TTC549 (cell line): ENCODE measurements around the gene ATF5.

Experiments
- FAIRE-seq: peaks from 2 replicates; lab custom pipeline; 2012; peaks lifted over from hg19 to GRCh38; lab: Jason Lieb, UNC

ATF5 gene, protein sequence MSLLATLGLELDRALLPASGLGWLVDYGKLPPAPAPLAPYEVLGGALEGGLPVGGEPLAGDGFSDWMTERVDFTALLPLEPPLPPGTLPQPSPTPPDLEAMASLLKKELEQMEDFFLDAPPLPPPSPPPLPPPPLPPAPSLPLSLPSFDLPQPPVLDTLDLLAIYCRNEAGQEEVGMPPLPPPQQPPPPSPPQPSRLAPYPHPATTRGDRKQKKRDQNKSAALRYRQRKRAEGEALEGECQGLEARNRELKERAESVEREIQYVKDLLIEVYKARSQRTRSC

DNA sequence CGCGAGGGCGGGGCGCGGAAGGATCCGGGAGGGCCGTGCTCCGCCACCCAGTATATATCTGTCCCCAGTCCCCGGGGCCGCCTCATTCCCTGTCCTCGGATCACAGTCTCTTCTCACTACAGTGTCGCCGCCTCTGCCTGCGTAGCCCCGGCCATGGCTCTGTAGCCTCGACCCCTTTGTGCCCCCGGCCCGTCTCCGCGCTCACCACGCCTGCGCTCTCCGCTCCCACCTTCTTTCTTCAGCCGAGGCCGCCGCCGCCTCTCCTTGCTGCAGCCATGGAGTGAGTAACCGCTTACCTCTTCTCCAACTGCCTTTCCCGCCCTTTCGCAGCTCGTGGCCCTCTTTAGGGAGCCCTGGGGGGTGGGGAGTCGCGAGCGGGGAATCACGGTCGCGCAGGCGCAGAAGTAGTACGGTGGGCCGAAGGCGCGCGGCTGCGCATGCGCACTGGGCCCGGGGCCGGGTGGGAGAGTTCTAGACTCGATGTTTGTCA is at the start of gene ATF5, which contains the start of gene NUP62:
Gene ATF5 (plus strand): TSS at position 85 of the 490 bp plus-strand sequence. CDS start 1,646 bp downstream, outside the sequence.
Gene NUP62 (minus strand): TSS at position 384 of the 490 bp plus-strand sequence. CDS start 19,697 bp downstream, outside the sequence.
- no peak for FAIRE-seq

DNA sequence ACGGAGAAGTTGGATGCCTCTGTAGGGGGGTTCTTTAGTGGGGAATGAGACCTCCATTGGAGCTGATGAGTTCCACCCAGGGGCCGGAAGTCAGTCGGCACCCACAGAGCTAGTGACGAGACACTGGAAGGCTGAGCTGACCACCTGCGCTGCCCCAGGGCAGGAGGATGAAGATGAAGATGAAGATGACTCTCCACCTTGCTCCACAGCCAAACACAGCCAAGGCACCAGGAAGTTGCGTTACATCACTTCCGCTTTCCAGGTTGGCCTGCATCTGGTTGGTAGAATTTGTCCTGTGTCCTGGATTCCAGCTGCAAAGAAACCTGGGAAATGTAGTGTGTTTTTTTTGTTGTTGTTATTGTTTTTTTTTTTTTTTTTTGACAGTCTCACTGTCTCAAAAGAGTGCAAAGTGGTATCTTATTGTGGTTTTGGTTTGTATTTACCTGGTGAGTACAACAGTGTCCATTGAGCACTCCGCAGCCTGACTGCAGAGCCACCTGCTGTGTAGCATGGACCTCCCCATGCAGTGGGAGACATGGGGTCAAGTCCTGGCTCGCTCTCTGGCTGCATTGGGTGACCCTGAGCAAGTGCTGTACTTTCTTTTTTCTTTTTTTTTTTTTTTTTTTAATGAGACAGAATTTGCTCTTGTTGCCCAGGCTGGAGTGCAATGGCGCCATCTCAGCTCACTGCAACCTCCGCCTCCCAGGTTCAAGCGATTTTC is 49.6 kb upstream of the ATF5 start:
- FAIRE-seq = no peak

DNA sequence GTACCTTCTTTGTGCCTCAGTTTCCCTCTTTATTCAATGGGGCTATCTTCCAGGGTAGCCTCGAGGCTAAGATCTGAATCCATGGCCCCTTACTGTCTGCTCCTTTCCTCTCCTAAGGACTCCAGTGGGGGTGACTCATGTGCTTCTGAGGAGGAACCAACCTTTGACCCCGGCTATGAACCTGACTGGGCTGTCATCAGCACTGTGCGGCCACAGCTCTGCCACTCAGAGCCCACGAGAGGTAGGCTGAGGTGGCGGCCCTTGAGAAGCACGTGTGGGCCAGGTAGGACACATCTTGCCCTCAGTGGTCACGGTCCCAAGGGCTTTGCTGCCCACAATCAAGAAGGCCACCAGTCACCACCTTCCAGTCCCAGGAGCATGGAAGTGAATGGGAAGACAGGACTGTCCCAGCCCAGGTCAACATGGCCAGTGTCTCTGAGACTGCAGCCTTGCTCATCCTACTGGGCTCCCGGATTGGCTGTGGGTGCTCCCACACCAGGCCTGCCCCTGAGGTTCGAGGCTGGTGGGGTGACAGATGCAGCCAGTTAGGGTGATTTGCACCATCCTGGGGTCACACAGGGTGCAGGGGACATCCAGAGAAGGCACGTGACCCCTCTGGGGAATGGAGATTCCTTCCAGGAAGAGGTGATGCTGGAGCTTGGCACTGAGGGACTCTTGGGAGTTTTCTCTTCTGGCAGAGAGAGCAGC is 48.7 kb upstream of the ATF5 start:
- FAIRE-seq = no peak

DNA sequence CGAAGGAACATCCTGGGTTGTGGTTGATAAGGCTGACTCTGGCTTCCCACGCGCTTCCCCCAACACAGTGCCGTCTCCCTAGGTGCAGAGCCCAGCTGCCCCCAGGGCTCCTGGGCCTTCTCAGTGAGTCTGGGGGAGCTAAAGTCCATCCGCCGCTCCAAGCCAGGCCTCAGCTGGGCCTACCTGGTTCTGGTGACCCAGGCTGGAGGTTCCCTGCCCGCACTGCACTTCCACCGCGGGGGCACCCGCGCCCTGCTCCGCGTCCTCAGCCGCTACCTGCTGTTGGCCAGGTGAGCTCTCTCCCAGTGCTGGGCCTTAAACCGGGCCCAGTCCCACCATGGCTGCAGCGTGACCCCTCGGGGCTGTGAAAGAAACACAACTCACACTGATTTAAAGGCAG is 47.8 kb upstream of the ATF5 start:
- no peak for FAIRE-seq

DNA sequence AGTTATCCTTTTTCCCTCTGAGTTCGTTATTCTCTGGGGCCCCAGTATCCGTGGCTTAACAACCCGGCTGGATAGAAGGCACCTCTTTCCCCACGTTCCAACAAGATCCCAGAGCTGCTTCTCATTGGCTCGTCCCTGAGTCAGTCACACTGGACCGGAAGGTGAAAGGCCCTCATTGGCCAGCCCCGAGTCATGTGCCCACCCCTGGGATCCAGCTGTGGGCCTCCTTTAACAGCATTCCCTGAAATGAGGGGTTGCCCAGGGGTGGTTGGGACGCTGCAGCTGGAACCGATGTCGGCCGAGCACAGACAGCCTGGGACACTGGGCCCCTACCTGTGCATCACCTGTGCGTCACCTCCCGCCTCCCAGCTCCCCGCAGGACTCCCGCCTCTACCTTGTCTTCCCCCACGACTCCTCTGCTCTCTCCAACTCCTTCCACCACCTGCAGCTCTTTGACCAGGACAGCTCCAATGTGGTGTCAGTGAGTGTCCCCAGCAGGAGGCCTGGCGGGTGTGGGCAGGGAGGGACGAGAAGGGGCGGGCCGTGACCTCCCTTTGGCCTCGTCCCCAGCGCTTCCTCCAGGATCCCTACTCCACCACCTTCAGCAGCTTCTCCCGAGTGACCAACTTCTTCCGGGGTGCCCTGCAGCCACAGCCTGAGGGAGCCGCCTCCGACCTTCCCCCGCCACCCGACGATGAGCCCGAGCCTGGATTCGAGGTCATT is 47.2 kb upstream of the ATF5 start:
- FAIRE-seq = no peak

DNA sequence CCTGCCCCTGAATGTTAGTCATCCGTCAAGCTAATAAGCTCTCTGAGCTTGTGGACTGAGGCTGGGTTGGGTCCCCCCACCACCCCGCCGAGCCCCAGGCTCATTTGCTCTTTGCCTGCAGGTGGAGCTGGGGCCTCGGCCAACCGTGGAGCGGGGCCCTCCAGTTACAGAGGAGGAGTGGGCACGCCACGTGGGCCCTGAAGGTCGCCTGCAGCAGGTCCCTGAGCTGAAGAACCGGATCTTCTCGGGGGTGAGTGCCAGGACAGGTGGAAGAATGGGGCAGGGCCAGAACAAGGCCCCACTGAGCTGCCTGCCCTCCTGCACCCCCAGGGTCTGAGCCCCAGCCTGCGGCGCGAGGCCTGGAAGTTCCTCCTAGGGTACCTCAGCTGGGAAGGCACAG is 46.4 kb upstream of the ATF5 start:
- no peak for FAIRE-seq

DNA sequence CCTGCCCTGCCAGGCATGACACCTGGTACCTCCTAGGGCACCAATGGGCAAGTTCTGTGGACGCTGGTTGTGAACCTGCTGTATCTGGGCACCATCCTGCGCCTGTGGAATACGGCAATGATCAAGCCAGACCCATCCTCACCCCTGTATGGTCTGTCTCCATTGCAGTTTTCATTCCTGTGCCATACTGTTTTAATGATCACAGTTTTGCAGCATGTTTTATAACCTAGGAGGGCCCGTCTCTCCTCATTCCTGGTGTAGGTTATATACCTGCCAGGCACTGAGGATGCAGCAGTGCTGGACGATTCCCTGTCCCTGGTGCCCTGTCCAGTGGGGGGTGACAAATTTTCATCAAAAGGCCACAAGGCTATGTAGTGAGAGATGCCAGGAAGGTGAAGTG is 45.9 kb upstream of the ATF5 start:
- no peak for FAIRE-seq

DNA sequence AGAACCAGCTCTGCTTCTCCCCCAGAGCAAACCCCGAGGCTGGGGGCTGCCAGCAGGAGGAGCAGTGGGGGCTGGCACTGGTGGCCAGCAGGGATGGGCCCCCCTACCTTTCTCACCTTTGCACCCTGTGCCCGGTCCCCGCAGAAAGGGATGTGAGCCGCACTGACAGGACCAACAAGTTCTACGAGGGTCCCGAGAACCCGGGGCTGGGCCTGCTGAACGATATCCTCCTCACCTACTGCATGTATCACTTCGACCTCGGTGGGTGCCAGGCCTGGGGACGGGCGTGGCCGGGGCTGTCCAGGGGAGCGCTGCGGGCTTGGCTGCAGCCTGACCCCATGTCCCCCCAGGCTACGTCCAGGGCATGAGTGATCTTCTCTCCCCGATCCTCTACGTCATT is 44.9 kb upstream of the ATF5 start:
- FAIRE-seq = no peak

DNA sequence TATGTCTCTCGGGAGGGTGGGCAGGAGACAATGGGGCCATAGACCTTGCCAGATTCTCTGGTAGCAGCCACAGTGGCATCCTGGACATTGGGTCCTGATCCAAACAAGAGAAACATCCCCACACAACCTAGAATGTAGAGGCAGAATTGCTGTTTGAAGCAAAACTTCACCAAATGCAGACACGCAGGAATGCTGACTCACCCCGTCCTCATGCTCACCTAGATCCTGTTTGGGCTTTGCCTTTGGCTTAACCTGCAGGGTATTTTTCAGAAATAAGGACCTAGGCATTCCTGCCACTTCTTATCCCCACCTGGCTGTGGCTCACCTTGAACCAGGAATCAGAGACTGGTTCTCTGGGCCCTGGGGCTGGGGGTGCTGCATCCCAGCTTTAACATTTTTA is 44.2 kb upstream of the ATF5 start:
- FAIRE-seq = no peak

DNA sequence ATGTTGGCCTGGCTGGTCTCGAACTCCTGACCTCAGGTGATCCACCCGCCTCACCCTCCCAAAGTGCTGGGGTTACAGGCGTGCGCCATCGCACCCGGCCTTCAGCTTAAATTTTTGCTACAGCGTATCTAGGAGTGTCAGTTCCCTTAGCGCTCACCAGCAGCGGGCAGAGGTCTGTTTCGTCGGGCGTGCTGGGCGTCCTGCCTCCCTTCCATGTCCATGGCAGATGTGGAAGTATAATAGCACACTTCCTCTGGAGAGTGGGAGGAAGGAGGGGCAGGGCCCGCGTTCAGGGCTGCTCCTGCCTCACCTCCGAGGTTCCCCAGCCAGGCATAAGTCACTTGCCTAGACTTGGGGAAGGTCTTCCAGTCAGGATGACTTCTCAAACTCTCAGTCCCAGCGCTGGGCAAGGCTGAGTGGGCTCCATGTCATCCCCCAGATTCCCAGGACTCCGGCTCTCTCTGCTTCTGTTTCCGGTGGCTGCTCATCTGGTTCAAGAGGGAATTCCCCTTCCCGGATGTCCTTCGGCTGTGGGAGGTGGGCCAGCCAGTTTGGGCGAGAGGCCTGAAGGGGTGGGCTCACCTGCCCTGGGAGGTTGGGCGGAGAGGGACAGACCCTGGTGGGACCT is 41.9 kb upstream of the ATF5 start:
- FAIRE-seq = no peak

DNA sequence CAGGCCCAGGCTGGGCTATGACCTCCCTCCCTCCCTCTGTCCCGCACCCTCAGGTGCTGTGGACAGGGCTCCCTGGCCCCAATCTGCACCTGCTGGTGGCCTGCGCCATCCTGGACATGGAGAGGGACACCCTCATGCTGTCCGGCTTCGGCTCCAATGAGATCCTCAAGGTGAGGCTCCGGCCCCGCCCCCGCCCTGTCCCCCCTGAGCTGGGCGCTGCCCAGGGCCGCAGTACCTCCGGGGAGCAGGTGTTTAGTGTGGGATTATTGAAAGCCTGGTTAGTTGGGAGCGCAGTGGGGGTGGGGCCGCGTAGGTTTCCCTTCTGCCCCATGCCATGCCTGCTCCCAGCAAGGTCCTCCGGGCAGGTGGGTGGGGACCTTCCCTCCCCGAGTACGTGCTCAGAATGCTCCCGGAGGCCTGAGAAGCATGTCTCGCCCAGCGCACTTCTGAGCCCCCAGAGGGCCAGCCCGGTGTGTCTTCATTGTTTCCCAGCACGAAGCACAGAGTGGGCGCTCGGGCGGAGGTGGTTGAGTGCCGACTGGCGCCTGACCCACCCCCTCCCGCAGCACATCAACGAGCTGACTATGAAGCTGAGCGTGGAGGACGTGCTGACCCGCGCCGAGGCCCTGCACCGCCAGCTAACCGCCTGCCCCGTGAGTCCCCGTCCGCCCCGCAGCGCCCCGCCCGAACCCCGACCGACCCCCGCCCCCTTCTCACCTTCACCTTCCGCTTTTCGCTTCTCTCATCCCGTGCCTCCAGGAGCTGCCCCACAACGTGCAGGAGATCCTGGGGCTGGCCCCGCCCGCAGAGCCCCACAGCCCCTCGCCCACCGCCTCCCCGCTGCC is 41.1 kb upstream of the ATF5 start:
- FAIRE-seq = no peak

DNA sequence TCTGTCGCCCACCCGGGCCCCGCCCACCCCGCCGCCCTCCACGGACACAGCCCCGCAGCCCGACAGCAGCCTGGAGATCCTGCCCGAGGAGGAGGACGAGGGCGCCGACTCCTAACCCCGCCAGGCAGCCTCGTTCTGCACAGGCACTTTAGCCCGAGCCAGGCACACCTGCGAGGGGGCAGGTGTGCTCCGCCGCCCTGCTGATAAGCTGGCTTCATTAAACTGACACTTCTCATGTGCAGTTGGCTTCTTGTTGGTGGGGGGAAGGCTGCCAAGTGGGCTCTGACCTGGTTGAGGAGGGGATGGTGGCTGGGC is 40.5 kb upstream of the ATF5 start:
- FAIRE-seq = no peak

DNA sequence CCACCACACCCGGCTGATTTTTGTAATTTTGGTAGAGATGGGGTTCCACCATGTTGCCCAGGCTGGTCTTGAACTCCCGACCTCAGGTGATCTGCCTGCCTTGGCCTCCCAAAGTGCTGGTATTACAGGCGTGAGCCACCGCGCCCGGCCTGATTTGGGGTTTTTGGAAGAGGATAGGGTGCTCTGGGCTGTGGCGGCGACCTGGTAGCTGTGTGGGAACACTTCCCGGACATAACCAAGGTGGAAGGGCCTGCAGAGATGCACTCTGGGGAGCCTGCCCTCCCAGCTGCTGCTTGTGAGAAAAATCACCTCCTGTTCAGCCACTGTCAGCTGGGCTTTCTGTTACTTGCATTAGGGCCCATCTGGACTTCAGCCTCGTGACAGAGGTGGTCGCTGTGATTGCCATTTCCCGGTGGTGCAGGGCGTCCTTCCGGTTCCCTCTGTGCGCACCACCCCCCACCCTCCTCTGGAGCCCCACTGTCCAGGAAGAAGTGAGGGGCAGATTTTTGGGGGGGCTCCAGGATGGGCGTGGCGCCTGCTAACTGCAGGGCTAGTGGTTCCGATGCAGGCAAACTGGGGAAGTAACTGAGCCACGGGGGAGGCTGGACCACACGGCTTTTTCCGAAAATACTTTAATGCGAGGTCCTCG is 39.8 kb upstream of the ATF5 start:
- FAIRE-seq = no peak

DNA sequence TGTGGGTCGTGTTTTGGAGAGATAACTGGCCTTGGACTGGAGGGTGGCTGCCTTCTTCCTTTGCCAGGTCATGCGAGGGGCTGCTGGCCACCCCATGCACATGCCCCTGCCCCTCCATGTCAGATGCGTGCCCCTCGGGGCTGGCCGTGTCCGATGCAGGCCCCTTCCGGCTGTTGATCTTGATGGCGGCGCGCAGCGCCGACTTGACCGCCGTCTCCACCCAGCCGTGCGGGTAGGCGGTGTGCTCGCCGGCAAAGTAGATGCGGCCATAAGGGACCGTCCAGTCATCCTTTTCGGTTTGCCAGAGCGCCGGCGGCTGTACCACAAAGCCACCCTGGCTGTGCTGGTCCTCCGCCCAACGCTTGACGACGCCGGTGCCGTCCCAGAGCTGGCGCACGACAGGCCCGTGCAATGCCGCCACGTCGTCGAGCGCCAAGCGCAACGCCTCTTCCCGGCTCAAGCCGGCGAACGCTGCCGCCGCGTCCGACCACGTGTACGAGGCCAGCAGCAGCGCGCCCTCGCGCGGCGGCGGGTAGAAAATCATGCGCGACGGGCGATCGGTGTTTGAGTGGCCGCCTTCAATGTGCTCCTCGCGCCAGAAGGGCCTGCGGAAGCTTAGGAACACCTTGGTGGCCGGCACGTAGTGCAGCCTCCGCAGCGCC is 39.2 kb upstream of the ATF5 start:
- FAIRE-seq = no peak

DNA sequence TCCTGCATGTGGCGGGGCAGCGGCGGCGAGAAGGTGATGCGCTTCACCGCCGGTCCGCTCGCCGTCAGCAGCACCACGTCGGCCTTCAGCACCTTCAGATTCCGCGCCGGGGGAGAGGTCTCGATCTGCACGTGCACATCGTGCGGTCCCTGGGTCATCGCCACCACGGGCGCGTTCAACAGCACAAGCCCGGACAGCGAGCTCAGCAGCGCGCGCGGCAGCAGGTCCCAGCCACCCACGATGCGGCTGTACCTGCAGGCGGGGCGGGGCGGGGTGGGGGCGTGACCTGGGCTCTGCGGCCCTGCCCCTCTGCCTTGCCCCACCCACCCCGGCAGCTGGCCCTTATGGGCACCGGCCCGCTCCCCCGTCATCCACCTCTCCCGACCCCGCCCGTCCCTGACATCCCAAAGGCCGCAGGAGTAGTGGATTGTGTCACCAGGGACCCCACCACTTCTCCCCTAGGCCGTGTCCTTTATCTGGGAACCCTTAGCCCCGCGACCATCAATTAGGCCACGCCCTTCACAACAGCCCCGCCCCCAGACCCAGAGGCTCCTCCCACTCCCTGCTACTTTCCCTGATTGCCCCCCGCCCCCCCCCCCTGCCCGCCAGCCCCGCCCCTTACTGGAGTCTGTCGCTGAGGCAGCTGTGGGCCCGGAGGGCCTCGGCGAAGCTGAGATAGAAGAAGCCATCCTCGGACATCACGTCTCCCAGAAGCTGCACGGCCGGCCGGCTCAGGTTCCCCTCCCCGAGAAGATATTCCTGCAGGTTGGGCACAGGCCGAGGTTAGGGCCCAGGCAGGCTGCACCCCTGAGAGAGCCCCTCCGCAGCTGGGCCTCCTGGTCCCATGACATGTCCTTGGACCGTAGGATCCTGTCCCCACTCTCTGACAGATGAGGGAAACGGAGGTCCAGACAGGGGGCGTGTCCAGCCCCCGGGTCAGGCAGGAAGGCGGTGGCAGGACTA is 38.4 kb upstream of the ATF5 start:
- FAIRE-seq = no peak

DNA sequence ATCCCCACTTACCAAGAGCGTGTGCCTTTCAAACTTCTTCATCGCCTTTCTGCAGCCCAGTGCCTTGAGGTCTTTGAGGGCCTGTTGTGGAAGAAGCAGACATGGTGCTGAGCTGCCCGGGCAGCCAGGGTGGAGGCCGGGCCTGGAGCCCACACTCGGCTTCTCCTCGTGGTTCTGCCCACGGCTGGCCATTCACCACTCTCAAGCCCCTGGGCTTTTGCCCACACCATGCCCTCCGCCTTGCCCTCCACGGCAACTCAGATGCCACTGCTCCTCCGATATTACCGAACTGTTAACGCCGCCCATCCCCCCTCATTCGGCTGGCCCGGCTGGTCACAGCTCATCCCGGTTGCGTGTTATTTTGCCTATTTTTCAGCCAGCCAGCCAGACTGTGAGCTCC is 37.6 kb upstream of the ATF5 start:
- no peak for FAIRE-seq

DNA sequence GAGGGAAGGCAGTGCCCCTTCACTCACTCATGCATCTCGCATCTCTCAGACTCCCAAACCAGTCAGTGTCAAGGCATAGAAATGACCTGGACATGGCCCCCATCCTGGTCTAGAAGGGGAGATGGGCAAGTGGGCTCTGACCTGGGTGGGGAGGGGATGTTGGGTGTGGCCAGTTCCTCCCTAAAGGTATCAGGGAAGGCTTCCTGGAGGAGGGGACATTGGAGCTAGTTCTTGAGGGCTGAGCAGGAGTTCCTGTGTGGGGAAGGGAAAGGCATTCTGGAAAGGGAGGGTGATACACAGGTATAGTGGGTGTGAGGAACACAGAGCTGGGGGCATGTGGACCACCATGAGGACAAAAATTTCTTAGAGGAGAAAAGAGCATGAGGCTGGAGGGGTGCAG is 36.3 kb upstream of the ATF5 start:
- no peak for FAIRE-seq

DNA sequence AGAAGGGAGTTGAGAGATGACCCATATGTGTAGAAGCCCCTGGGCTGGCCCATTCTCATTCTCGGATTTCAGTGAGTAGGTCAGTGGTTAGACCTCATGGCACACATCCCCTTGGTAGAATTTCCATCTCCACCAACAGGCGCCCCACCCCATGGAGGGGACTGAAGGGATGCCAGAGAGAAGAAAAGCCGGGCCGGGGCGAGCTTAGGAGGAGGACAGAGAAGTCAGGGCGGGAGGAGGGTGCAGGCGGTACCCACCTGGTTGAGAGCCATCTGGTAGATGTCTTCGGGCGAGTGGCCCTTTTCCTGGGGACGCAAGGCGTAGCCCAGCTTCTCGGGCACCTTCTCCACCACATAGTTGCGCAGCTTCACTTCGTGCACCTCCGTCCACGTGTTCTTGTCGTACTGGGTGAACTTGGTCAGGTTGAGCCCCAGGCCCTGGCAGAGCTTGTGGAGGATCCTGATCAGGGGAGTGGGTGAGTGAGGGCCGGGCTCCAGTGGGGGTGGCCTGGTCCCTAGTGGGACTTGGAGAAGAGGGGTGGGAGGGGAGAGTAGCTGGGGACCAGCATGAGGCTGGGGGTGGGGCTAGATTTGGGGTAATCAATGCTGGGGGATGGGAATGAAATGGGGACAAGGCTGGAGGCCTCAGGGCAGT is 34.9 kb upstream of the ATF5 start:
- FAIRE-seq = no peak
